K562 (cell line): ENCODE measurements around the gene RBM5. TPM values are rescaled to one million over a fixed set of nuclear protein-coding genes. Genes with fewer than 3 reads are reported as not detected.

Source experiments
- AFF1 ChIP-seq, 2 experiments: fragments of 450-650 bp; IDR thresholded peaks; 2 replicates each; pipeline ENCODE4 v1.6.1; 2018; ENCODE audit warnings: mild to moderate bottlenecking in 2 of 2, low read depth in 1 of 2; ENCODE audit not compliant: partially characterized antibody in 2 of 2
- CHD2 ChIP-seq: IDR thresholded peaks from 2 replicates; pipeline ENCODE4 v1.6.1; 2011; ENCODE audit warnings: low read depth, low read length
- CTCF ChIP-seq, 3 experiments: IDR thresholded peaks in 2 of 3; conservative IDR thresholded peaks in 1 of 3; 2 replicates each; pipeline ENCODE4 v1.5.1; 2011 to 2012; ENCODE audit warnings: low read length in 3 of 3, mild to moderate bottlenecking in 3 of 3, control low read depth in 2 of 3, improper control_type of control experiment in 1 of 3, inconsistent platforms in 1 of 3, low read depth in 1 of 3, mixed read lengths in 1 of 3, moderate library complexity in 1 of 3; ENCODE audit not compliant: insufficient read depth in 2 of 3
- CTCFL ChIP-seq: IDR thresholded peaks from 2 replicates; pipeline ENCODE4 v1.6.1; 2011; ENCODE audit warnings: borderline replicate concordance, low read depth, mild to moderate bottlenecking, moderate library complexity, low read length; ENCODE audit not compliant: insufficient read depth, poor library complexity, severe bottlenecking
- HDGF ChIP-seq: fragments of 450-650 bp; IDR thresholded peaks from 2 replicates; pipeline ENCODE4 v1.6.1; 2016
- MIER1 ChIP-seq: fragments of 450-650 bp; IDR thresholded peaks from 2 replicates; pipeline ENCODE4 v1.6.1; 2016; ENCODE audit warnings: antibody characterized with exemption, mild to moderate bottlenecking, low read depth
- MYNN ChIP-seq, 2 experiments: sonication (generic); formaldehyde crosslinking in 1 of 2; IDR thresholded peaks; 2 replicates each; pipeline versions ENCODE4 v1.5.0 to v1.6.1; 2016 to 2020; ENCODE audit warnings: antibody characterized with exemption in 1 of 2, missing genetic modification reagents in 1 of 2
- NKRF ChIP-seq: fragments of 450-650 bp; IDR thresholded peaks from 2 replicates; pipeline ENCODE4 v1.6.1; 2016; ENCODE audit warnings: borderline replicate concordance
- POLR2A ChIP-seq: fragments of 450-650 bp; conservative IDR thresholded peaks from 2 replicates; pipeline ENCODE4 v1.6.1; 2016
- RAD21 ChIP-seq, 2 experiments: fragments of 250-450 bp in 1 of 2; fragments of 450-650 bp in 1 of 2; sonication (Bioruptor Pico) in 1 of 2; formaldehyde crosslinking in 1 of 2; IDR thresholded peaks in 1 of 2; conservative IDR thresholded peaks in 1 of 2; 2 replicates each; pipeline versions ENCODE4 v1.4.0 to v1.8.0; 2020 to 2022; ENCODE audit warnings: mild to moderate bottlenecking in 2 of 2, moderate library complexity in 1 of 2
- TAF7 ChIP-seq: fragments of 450-650 bp; IDR thresholded peaks from 2 replicates; pipeline ENCODE4 v1.6.1; 2016; ENCODE audit warnings: missing genetic modification characterization, missing compliant biosample characterization
- YBX1 ChIP-seq: fragments of 450-650 bp; IDR thresholded peaks from 2 replicates; pipeline ENCODE4 v1.7.1; 2016; ENCODE audit warnings: mild to moderate bottlenecking
- ZNF134 ChIP-seq: fragments of 250-450 bp; sonication (Bioruptor Pico); conservative IDR thresholded peaks from 2 replicates; pipeline ENCODE4 v1.4.0; 2020
- ZNF3 ChIP-seq: fragments of 250-450 bp; sonication (Bioruptor Pico); IDR thresholded peaks from 2 replicates; pipeline ENCODE4 v1.5.0; 2021; ENCODE audit warnings: mild to moderate bottlenecking, moderate library complexity
- polyA plus RNA-seq, 8 experiments: library from polyadenylated mRNA; depleted of rRNA in 4 of 8; stranded (reverse) in 5 of 8; unstranded in 3 of 8; fragments of >200 nt; fragmentation: Nextera tagmentation in 2 of 8; fragmentation: Illumina TruSeq in 1 of 8; extraction: Ambion mirVana in 2 of 8; extraction: Trizol in 1 of 8; gene quantifications; 2 replicates each; pipeline versions ENCODE4 v1.2.1 to v1.2.3, GENCODE V29; 2011 to 2014; ENCODE audit warnings: inconsistent platforms in 1 of 8, missing spikeins in 1 of 8
- total RNA-seq, 7 experiments: library from RNA; depleted of rRNA in 6 of 7; stranded (reverse); fragments of >200 nt in 6 of 7; fragmentation: Illumina TruSeq in 2 of 7; extraction: Trizol in 2 of 7; gene quantifications; 2 replicates each; pipeline versions ENCODE4 v1.2.1 to v1.2.3, GENCODE V29; 2011 to 2021; ENCODE audit warnings: low replicate concordance in 1 of 7

Gene RBM5
- total and polyA plus RNA-seq, 9 of the 15 experiments (the other 6 are each of a cell fraction or from before 2014, with no cell fraction given), result 24.5 to 153 (median 81.6) TPM

- TF ChIP-seq NKRF, result no peak
- no peak for TF ChIP-seq TAF7 (tag)
- TF ChIP-seq ZNF134 (CRISPR knock-in tag), result no peak
- TF ChIP-seq CTCF (IDR thresholded peaks at IDR 0.05 in 2 of 3, conservative IDR thresholded peaks at IDR 0.05 in 1 of 3; ENCODE audit: insufficient read depth in 2 of 3, low read depth in 1 of 3, low read length in 3 of 3), result peak; percentile 68 to 83 (median 80)
- peak; percentile 56 to 81 for TF ChIP-seq RAD21 (CRISPR knock-in tag; conservative IDR thresholded peaks at IDR 0.05 in 1 of 2, IDR thresholded peaks at IDR 0.05 in 1 of 2)
- peak; percentile 56; the same call in 1 of the 2 replicates for TF ChIP-seq POLR2A
- TF ChIP-seq CHD2, result no peak
- TF ChIP-seq AFF1 (IDR thresholded peaks at IDR 0.05; ENCODE audit: low read depth in 1 of 2, partially characterized antibody in 2 of 2), result no peak
- no peak for TF ChIP-seq YBX1
- TF ChIP-seq HDGF, result no peak
- no peak for TF ChIP-seq MIER1
- peak; percentile 17; the same call in 1 of the 2 replicates for TF ChIP-seq MYNN (IDR thresholded peaks at IDR 0.05)
- TF ChIP-seq MYNN (CRISPR knock-in tag; IDR thresholded peaks at IDR 0.05), result no peak
- TF ChIP-seq CTCFL, result peak; percentile 61
- TF ChIP-seq ZNF3 (CRISPR knock-in tag), result no peak
Measured at GRCh38 chr3:50121072-50122032, 32.6 kb downstream of the RBM5 start (continued).
